Liver (tissue), 9 donors: Measurements from ENCODE around the gene OBP2B. TPM values are rescaled to one million over a fixed set of nuclear protein-coding genes. Genes with fewer than 3 reads are reported as not detected.

Source experiments
- DNase-seq: peaks from one replicate; pipeline ENCODE4 v3.0.0-alpha.2; 2017; ENCODE audit warnings: low spot score
- H3K27ac ChIP-seq, 2 donors: one replicate each; pipeline ENCODE4 v1.7.0; 2013; ENCODE audit warnings: inconsistent platforms in 2 of 2, low read length in 2 of 2, control low read depth in 1 of 2, low read depth in 1 of 2, mild to moderate bottlenecking in 1 of 2
- H3K27me3 ChIP-seq, 4 donors: one replicate each; pipeline versions ENCODE4 v1.6.1 to v1.7.0; 2013; ENCODE audit warnings: low read length in 3 of 4, inconsistent platforms in 1 of 4, mild to moderate bottlenecking in 1 of 4, moderate library complexity in 1 of 4; ENCODE audit not compliant: control insufficient read depth in 4 of 4, insufficient read depth in 4 of 4
- H3K36me3 ChIP-seq, 4 donors: one replicate each; pipeline versions ENCODE4 v1.6.1 to v1.7.0; 2013; ENCODE audit warnings: low read length in 3 of 4, mild to moderate bottlenecking in 3 of 4, low read depth in 1 of 4, moderate library complexity in 1 of 4; ENCODE audit not compliant: control insufficient read depth in 4 of 4, insufficient read depth in 3 of 4
- H3K4me1 ChIP-seq, 4 donors: one replicate each; pipeline versions ENCODE4 v1.6.1 to v1.7.0; 2013; ENCODE audit warnings: low read length in 3 of 4, mild to moderate bottlenecking in 3 of 4, moderate library complexity in 1 of 4; ENCODE audit not compliant: control insufficient read depth in 4 of 4, insufficient read depth in 4 of 4
- H3K4me3 ChIP-seq, 3 donors: one replicate each; pipeline versions ENCODE4 v1.6.1 to v1.7.0; 2013; ENCODE audit warnings: low read length in 3 of 3, control low read depth in 1 of 3, low read depth in 1 of 3, mild to moderate bottlenecking in 1 of 3
- H3K9ac ChIP-seq, 2 donors: one replicate each; pipeline ENCODE4 v1.7.0; 2013; ENCODE audit warnings: low read length in 2 of 2, mild to moderate bottlenecking in 2 of 2, moderate library complexity in 2 of 2, control low read depth in 1 of 2, low read depth in 1 of 2
- H3K9me3 ChIP-seq, 4 donors: one replicate each; pipeline versions ENCODE4 v1.6.1 to v1.7.0; 2013; ENCODE audit warnings: low read length in 3 of 4; ENCODE audit not compliant: control insufficient read depth in 4 of 4
- EGR1 ChIP-seq, 2 donors: IDR thresholded peaks; 2 replicates each; pipeline ENCODE4 v1.6.1; 2016 to 2018; ENCODE audit warnings: antibody characterized with exemption in 2 of 2, low read depth in 2 of 2
- FOXA1 ChIP-seq: IDR thresholded peaks from 2 replicates; pipeline ENCODE4 v1.6.1; 2016; ENCODE audit warnings: antibody characterized with exemption
- FOXA2 ChIP-seq: IDR thresholded peaks from 2 replicates; pipeline ENCODE4 v1.6.1; 2016; ENCODE audit warnings: antibody characterized with exemption
- GABPA ChIP-seq, 2 donors: IDR thresholded peaks in 1 of 2; conservative IDR thresholded peaks in 1 of 2; 2 replicates each; pipeline ENCODE4 v1.6.1; 2016; ENCODE audit warnings: antibody characterized with exemption in 2 of 2, mild to moderate bottlenecking in 1 of 2, moderate library complexity in 1 of 2
- HNF4A ChIP-seq, 2 donors: conservative IDR thresholded peaks; 2 replicates each; pipeline ENCODE4 v1.6.1; 2016; ENCODE audit warnings: antibody characterized with exemption in 2 of 2, mild to moderate bottlenecking in 2 of 2
- HNF4G ChIP-seq: IDR thresholded peaks from 2 replicates; pipeline ENCODE4 v1.6.1; 2016; ENCODE audit warnings: antibody characterized with exemption
- JUND ChIP-seq, 2 donors: IDR thresholded peaks; 2 replicates each; pipeline ENCODE4 v1.6.1; 2016; ENCODE audit warnings: antibody characterized with exemption in 2 of 2
- NR2F2 ChIP-seq: IDR thresholded peaks from 2 replicates; pipeline ENCODE4 v1.6.1; 2016; ENCODE audit warnings: antibody characterized with exemption
- RAD21 ChIP-seq, 2 donors: IDR thresholded peaks; 2 replicates each; pipeline ENCODE4 v1.6.1; 2016; ENCODE audit warnings: antibody characterized with exemption in 2 of 2, mild to moderate bottlenecking in 2 of 2
- RXRA ChIP-seq, 2 donors: IDR thresholded peaks; 2 replicates each; pipeline ENCODE4 v1.6.1; 2017 to 2018; ENCODE audit warnings: antibody characterized with exemption in 2 of 2, mild to moderate bottlenecking in 1 of 2
- SP1 ChIP-seq: IDR thresholded peaks from 2 replicates; pipeline ENCODE4 v1.6.1; 2018; ENCODE audit warnings: antibody characterized with exemption, mild to moderate bottlenecking
- TAF1 ChIP-seq: conservative IDR thresholded peaks from 2 replicates; pipeline ENCODE4 v1.6.1; 2016; ENCODE audit warnings: antibody characterized with exemption, mild to moderate bottlenecking
- YY1 ChIP-seq: IDR thresholded peaks from 2 replicates; pipeline ENCODE4 v1.6.1; 2016; ENCODE audit warnings: antibody characterized with exemption, mild to moderate bottlenecking
- WGBS: extraction: QIAGEN DNeasy Blood & Tissue Kit; methylation state at CpG from one replicate; pipeline ENCODE4 v1.1.7; 2013; 5-methylcytosine and 5-hydroxymethylcytosine counted together
- polyA plus RNA-seq, 2 donors: library from polyadenylated mRNA; stranded (reverse) in 1 of 2; unstranded in 1 of 2; fragments of 200-250 nt in 1 of 2; fragments of >200 nt in 1 of 2; fragmentation: Nextera tagmentation in 1 of 2; extraction: Ambion mirVana in 1 of 2; gene quantifications; one replicate each; pipeline versions ENCODE4 v1.2.1 to v1.2.3, GENCODE V29; 2013 to 2015
- total RNA-seq, 2 donors: library from RNA; depleted of rRNA; stranded (reverse); fragments of >200 nt; gene quantifications; one replicate each; pipeline ENCODE4 v1.2.3, GENCODE V29; 2014
- TF ChIP-seq, protein P1 (sequence below): IDR thresholded peaks from 2 replicates; pipeline ENCODE4 v1.6.1; 2016; ENCODE audit warnings: antibody characterized with exemption
- TF ChIP-seq, protein P2 (sequence below): IDR thresholded peaks from 2 replicates; pipeline ENCODE4 v1.6.1; 2016; ENCODE audit warnings: antibody characterized with exemption
- TF ChIP-seq, protein P3 (sequence below): fragments of 150-350 bp; IDR thresholded peaks from 2 replicates; pipeline ENCODE4 v1.5.1; 2017; ENCODE audit warnings: improper control_type of control experiment, low read depth, low read length; ENCODE audit not compliant: missing input control
- TF ChIP-seq, protein P4 (sequence below): IDR thresholded peaks from 2 replicates; pipeline ENCODE4 v1.6.1; 2016; ENCODE audit warnings: antibody characterized with exemption, mild to moderate bottlenecking
- donor health status: healthy.
- donor health status: healthy.
- donor health status: healthy.
- donor health status: healthy.
- donor health status: healthy.

Gene OBP2B
- total and polyA plus RNA-seq, 4 donors = not detected

DNA sequence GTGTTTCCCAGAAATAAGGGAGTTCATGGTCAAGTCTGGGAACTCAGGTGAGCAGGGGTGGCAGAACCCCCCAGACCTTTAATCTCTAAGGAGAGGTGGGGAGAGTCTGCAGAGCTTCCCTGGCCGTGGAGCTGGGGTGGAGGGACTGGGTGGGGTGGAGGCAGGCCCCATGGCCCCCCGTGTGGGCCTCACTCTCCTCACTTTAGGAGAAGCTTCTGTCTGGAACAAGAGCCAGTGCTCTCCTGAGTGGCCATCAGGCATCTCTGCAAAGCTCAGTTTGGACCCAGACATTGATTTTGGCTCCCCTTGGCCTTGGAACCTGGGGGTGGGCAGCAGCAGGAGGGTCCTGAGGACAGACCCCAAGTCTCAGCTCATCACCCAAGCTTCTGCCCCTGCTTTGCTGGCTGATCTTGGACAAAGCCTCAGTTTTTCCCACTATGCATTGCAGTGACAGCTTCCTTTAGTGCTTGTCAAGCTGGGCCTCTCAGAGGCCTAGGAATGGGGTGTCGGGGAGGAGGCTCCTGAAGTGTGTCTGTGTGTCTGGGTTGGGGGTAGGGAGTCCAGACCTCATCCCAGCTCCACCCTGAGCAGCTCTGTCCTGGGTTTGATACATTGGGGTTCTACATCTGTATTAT, 41.8 kb downstream of the OBP2B start:
- H3K4me1 ChIP-seq = peaks cover 2 to 13% (median 6%) of the 10 kb centered on the region in 4 donors
- no peaks in the 10 kb centered on the region for H3K36me3 ChIP-seq
- no peak overlapping the region for H3K27ac ChIP-seq
- no peak overlapping the region for H3K9ac ChIP-seq
- TF ChIP-seq RXRA (IDR thresholded peaks at IDR 0.05) (no peak), SP1 (no peak), YY1 (no peak), FOXA2 (no peak), HNF4G (no peak), RAD21 (IDR thresholded peaks at IDR 0.05) (no peak), HNF4A (conservative IDR thresholded peaks at IDR 0.05) (no peak), EGR1 (IDR thresholded peaks at IDR 0.05; ENCODE audit: low read depth in 2 of 2) (no peak), JUND (IDR thresholded peaks at IDR 0.05) (no peak), TAF1 (no peak), NR2F2 (no peak), GABPA (IDR thresholded peaks at IDR 0.05 in 1 of 2, conservative IDR thresholded peaks at IDR 0.05 in 1 of 2) (no peak), FOXA1 (no peak)
- TF ChIP-seq, protein P1, sequence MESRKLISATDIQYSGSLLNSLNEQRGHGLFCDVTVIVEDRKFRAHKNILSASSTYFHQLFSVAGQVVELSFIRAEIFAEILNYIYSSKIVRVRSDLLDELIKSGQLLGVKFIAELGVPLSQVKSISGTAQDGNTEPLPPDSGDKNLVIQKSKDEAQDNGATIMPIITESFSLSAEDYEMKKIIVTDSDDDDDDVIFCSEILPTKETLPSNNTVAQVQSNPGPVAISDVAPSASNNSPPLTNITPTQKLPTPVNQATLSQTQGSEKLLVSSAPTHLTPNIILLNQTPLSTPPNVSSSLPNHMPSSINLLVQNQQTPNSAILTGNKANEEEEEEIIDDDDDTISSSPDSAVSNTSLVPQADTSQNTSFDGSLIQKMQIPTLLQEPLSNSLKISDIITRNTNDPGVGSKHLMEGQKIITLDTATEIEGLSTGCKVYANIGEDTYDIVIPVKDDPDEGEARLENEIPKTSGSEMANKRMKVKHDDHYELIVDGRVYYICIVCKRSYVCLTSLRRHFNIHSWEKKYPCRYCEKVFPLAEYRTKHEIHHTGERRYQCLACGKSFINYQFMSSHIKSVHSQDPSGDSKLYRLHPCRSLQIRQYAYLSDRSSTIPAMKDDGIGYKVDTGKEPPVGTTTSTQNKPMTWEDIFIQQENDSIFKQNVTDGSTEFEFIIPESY = no peak
- TF ChIP-seq, protein P2, sequence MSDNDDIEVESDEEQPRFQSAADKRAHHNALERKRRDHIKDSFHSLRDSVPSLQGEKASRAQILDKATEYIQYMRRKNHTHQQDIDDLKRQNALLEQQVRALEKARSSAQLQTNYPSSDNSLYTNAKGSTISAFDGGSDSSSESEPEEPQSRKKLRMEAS = no peak
- TF ChIP-seq, protein P3, sequence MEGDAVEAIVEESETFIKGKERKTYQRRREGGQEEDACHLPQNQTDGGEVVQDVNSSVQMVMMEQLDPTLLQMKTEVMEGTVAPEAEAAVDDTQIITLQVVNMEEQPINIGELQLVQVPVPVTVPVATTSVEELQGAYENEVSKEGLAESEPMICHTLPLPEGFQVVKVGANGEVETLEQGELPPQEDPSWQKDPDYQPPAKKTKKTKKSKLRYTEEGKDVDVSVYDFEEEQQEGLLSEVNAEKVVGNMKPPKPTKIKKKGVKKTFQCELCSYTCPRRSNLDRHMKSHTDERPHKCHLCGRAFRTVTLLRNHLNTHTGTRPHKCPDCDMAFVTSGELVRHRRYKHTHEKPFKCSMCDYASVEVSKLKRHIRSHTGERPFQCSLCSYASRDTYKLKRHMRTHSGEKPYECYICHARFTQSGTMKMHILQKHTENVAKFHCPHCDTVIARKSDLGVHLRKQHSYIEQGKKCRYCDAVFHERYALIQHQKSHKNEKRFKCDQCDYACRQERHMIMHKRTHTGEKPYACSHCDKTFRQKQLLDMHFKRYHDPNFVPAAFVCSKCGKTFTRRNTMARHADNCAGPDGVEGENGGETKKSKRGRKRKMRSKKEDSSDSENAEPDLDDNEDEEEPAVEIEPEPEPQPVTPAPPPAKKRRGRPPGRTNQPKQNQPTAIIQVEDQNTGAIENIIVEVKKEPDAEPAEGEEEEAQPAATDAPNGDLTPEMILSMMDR = no peak
- TF ChIP-seq, protein P4, sequence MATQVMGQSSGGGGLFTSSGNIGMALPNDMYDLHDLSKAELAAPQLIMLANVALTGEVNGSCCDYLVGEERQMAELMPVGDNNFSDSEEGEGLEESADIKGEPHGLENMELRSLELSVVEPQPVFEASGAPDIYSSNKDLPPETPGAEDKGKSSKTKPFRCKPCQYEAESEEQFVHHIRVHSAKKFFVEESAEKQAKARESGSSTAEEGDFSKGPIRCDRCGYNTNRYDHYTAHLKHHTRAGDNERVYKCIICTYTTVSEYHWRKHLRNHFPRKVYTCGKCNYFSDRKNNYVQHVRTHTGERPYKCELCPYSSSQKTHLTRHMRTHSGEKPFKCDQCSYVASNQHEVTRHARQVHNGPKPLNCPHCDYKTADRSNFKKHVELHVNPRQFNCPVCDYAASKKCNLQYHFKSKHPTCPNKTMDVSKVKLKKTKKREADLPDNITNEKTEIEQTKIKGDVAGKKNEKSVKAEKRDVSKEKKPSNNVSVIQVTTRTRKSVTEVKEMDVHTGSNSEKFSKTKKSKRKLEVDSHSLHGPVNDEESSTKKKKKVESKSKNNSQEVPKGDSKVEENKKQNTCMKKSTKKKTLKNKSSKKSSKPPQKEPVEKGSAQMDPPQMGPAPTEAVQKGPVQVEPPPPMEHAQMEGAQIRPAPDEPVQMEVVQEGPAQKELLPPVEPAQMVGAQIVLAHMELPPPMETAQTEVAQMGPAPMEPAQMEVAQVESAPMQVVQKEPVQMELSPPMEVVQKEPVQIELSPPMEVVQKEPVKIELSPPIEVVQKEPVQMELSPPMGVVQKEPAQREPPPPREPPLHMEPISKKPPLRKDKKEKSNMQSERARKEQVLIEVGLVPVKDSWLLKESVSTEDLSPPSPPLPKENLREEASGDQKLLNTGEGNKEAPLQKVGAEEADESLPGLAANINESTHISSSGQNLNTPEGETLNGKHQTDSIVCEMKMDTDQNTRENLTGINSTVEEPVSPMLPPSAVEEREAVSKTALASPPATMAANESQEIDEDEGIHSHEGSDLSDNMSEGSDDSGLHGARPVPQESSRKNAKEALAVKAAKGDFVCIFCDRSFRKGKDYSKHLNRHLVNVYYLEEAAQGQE = no peak
- H3K27me3 ChIP-seq = no peaks in the 10 kb centered on the region
- H3K4me3 ChIP-seq = no peak overlapping the region
- no peak for DNase-seq
- H3K9me3 ChIP-seq = no peaks in the 10 kb centered on the region
- WGBS = 88% methylated on average over 3 of the region's 3 CpGs
